SK-N-SH treated with all-trans-retinoic acid at 6 μM for 48 hours (cell line): ENCODE measurements around the gene BABAM1.

Experiments used
- ARNTL ChIP-seq: fragments of 450-650 bp; formaldehyde crosslinking; IDR thresholded peaks from 2 replicates; pipeline ENCODE4 v1.5.0; 2020; ENCODE audit warnings: low read depth, mild to moderate bottlenecking, moderate library complexity, borderline replicate concordance
- BACH2 ChIP-seq: fragments of 250-450 bp; sonication (Bioruptor Pico); IDR thresholded peaks from 2 replicates; pipeline ENCODE4 v1.9.0; 2021; ENCODE audit warnings: mild to moderate bottlenecking, borderline replicate concordance
- ESRRG ChIP-seq: fragments of 250-450 bp; sonication (Bioruptor Pico); IDR thresholded peaks from 2 replicates; pipeline ENCODE4 v1.6.1; 2021; ENCODE audit warnings: mild to moderate bottlenecking
- GLIS3 ChIP-seq: fragments of 250-450 bp; sonication (Bioruptor Pico); IDR thresholded peaks from 2 replicates; pipeline ENCODE4 v1.5.0; 2020; ENCODE audit warnings: mild to moderate bottlenecking, moderate library complexity
- ISL1 ChIP-seq: fragments of 250-450 bp; sonication (Bioruptor Pico); IDR thresholded peaks from 2 replicates; pipeline ENCODE4 v2.1.2; 2022; ENCODE audit warnings: mild to moderate bottlenecking, moderate library complexity
- PATZ1 ChIP-seq: fragments of 250-450 bp; sonication (Bioruptor Pico); IDR thresholded peaks from 2 replicates; pipeline ENCODE4 v1.8.0; 2020; ENCODE audit warnings: mild to moderate bottlenecking, moderate library complexity, borderline replicate concordance
- PPARA ChIP-seq: fragments of 250-450 bp; sonication (Bioruptor Pico); IDR thresholded peaks from 2 replicates; pipeline ENCODE4 v1.5.0; 2020; ENCODE audit warnings: mild to moderate bottlenecking, borderline replicate concordance
- SNAI2 ChIP-seq: fragments of 250-450 bp; sonication (Bioruptor Pico); IDR thresholded peaks from 2 replicates; pipeline ENCODE4 v1.5.0; 2020; ENCODE audit warnings: mild to moderate bottlenecking, moderate library complexity
- ZC3H10 ChIP-seq: fragments of 250-450 bp; sonication (Bioruptor Pico); IDR thresholded peaks from 2 replicates; pipeline ENCODE4 v1.5.1; 2021; ENCODE audit warnings: mild to moderate bottlenecking, moderate library complexity
- ZFP30 ChIP-seq: fragments of 450-650 bp; formaldehyde crosslinking; IDR thresholded peaks from 2 replicates; pipeline ENCODE4 v1.5.0; 2022; ENCODE audit warnings: mild to moderate bottlenecking, moderate library complexity
- ZNF70 ChIP-seq: fragments of 450-650 bp; formaldehyde crosslinking; IDR thresholded peaks from 2 replicates; pipeline ENCODE4 v1.5.0; 2020; ENCODE audit warnings: mild to moderate bottlenecking, moderate library complexity
- TF ChIP-seq, protein P1 (sequence below): fragments of 250-450 bp; sonication (Bioruptor Pico); IDR thresholded peaks from 2 replicates; pipeline ENCODE4 v1.5.1; 2020; ENCODE audit warnings: low read depth, mild to moderate bottlenecking, moderate library complexity

DNA sequence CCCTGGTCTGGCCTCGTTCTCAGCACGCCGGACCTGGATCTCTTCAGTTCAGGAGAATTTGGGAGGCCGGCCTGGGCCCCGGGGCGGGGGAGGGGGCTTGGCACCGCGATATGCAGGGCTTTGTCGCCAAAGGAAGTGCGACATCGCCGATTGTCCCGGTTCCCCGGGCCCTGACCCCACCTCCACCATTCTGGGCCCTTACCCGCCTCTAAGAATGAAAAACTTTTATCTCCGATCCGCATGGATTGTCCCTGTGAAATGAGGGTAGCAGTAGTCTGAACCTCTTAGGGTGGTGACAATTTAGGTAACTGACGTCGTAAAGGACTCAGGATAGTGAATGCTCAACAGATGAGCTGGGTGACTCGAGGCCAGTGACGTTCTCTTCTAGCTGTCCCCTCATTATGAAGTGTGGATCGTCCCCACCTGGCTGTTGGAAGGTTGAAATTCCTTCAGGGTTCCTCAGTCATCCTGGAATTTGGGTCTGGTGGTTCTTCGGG lies 42.8 kb downstream of the BABAM1 start:
- no peak for TF ChIP-seq PATZ1 (CRISPR knock-in tag)
- no peak for TF ChIP-seq ZFP30 (CRISPR knock-in tag)
- TF ChIP-seq BACH2 (CRISPR knock-in tag) = no peak
- no peak for TF ChIP-seq GLIS3 (CRISPR knock-in tag)
- TF ChIP-seq ZC3H10 = no peak
- TF ChIP-seq, protein P1, sequence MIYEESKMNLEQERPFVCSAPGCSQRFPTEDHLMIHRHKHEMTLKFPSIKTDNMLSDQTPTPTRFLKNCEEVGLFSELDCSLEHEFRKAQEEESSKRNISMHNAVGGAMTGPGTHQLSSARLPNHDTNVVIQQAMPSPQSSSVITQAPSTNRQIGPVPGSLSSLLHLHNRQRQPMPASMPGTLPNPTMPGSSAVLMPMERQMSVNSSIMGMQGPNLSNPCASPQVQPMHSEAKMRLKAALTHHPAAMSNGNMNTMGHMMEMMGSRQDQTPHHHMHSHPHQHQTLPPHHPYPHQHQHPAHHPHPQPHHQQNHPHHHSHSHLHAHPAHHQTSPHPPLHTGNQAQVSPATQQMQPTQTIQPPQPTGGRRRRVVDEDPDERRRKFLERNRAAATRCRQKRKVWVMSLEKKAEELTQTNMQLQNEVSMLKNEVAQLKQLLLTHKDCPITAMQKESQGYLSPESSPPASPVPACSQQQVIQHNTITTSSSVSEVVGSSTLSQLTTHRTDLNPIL (CRISPR knock-in tag) = no peak
- no peak for TF ChIP-seq ISL1
- TF ChIP-seq ESRRG = no peak
- TF ChIP-seq PPARA (CRISPR knock-in tag) = no peak
- TF ChIP-seq ARNTL (CRISPR knock-in tag) = no peak
- TF ChIP-seq ZNF70 (CRISPR knock-in tag) = no peak
- TF ChIP-seq SNAI2 (CRISPR knock-in tag) = no peak
